ENCODE measurements around the gene PTGFR. TPM values are rescaled to one million over a fixed set of nuclear protein-coding genes. Genes with fewer than 3 reads are reported as not detected.

The PTGFR gene
- total RNA-seq, 1 donor: 67.7 TPM

- no peak for DNase-seq (ENCODE audit: insufficient read length, low spot score, missing footprints)
Observed at GRCh38 chr1:78587211-78587610, 96.4 kb downstream of the PTGFR start.

More at GRCh38 chr1:78587211-78587610, 96.4 kb downstream of the PTGFR start:
- Histone ChIP-seq H3K36me3 (ENCODE audit: insufficient read depth, low read length) (no peaks in the 10 kb centered on the region), H3K4me3 (ENCODE audit: insufficient read depth, low read length) (no peak overlapping the region), H3K4me1 (ENCODE audit: insufficient read depth, low read length) (no peaks in the 10 kb centered on the region), H3K27me3 (ENCODE audit: insufficient read depth, low read length) (no peaks in the 10 kb centered on the region), H3K4me2 (ENCODE audit: insufficient read depth, low read length) (no peak overlapping the region), H2AFZ (ENCODE audit: low read length) (no peak overlapping the region), H3K27ac (ENCODE audit: low read depth, low read length) (no peak overlapping the region), H3K79me2 (ENCODE audit: insufficient read depth, low read length) (no peaks in the 10 kb centered on the region), H3K9me3 (ENCODE audit: low read depth, low read length) (no peaks in the 10 kb centered on the region), H4K20me1 (ENCODE audit: insufficient read depth, low read length) (no peaks in the 10 kb centered on the region)
- TF ChIP-seq, protein P1, sequence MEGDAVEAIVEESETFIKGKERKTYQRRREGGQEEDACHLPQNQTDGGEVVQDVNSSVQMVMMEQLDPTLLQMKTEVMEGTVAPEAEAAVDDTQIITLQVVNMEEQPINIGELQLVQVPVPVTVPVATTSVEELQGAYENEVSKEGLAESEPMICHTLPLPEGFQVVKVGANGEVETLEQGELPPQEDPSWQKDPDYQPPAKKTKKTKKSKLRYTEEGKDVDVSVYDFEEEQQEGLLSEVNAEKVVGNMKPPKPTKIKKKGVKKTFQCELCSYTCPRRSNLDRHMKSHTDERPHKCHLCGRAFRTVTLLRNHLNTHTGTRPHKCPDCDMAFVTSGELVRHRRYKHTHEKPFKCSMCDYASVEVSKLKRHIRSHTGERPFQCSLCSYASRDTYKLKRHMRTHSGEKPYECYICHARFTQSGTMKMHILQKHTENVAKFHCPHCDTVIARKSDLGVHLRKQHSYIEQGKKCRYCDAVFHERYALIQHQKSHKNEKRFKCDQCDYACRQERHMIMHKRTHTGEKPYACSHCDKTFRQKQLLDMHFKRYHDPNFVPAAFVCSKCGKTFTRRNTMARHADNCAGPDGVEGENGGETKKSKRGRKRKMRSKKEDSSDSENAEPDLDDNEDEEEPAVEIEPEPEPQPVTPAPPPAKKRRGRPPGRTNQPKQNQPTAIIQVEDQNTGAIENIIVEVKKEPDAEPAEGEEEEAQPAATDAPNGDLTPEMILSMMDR (IDR thresholded peaks at IDR 0.05; ENCODE audit: extremely low read depth, low read depth, low read length): no peak

Other genes with a start within 250 kb of the PTGFR start
- 28.3 and 49.2 TPM in 2 replicates for gene IFI44L, start 129.5 kb downstream of the PTGFR start, total RNA-seq
- gene IFI44, start 158.9 kb downstream of the PTGFR start, total RNA-seq: 33.9 and 35.8 TPM in 2 replicates

Data from osteoblast (primary cell).